Right atrium auricular region (tissue), 2 donors: ENCODE data around the gene MAGI1. TPM values are rescaled to one million over a fixed set of nuclear protein-coding genes. Genes with fewer than 3 reads are reported as not detected.

Experiments used
- DNase-seq: peaks from one replicate; pipeline ENCODE4 v3.0.0-alpha.2; 2019; ENCODE audit warnings: low spot score
- H3K27ac ChIP-seq, 2 donors: fragments of 200-600 bp; sonication (generic); 1 replicate in 1 of 2; 2 replicates in 1 of 2; pipeline ENCODE4 v1.5.1; 2016 to 2019
- H3K27me3 ChIP-seq, 2 donors: fragments of 200-600 bp; sonication (generic); one replicate each; pipeline versions ENCODE4 v1.5.1 to v1.6.0; 2017 to 2019
- H3K36me3 ChIP-seq: fragments of 200-600 bp; sonication (generic); one replicate; pipeline ENCODE4 v1.5.1; 2016
- H3K4me1 ChIP-seq, 2 donors: fragments of 200-600 bp; sonication (generic); one replicate each; pipeline versions ENCODE4 v1.5.1 to v1.6.0; 2017 to 2019
- H3K4me3 ChIP-seq, 2 donors: fragments of 200-600 bp; sonication (generic); 1 replicate in 1 of 2; 2 replicates in 1 of 2; pipeline ENCODE4 v1.5.1; 2017 to 2019; ENCODE audit warnings: mild to moderate bottlenecking in 1 of 2, moderate library complexity in 1 of 2
- H3K9me3 ChIP-seq, 2 donors: fragments of 200-600 bp; sonication (generic); one replicate each; pipeline ENCODE4 v1.5.1; 2019
- total RNA-seq, 2 donors: library from RNA; depleted of rRNA; stranded (reverse); fragments of >200 nt; gene quantifications; one replicate each; pipeline ENCODE4 v1.1.0, GENCODE V29; 2016
- TF ChIP-seq, protein P1 (sequence below), 2 donors: fragments of 200-600 bp; sonication (generic); IDR thresholded peaks; one replicate each; pipeline ENCODE4 v1.5.1; 2019; ENCODE audit warnings: antibody characterized with exemption in 2 of 2

MAGI1 gene
- total RNA-seq, 2 donors from 2014 or later: 28.5 to 34.8 TPM

- Histone ChIP-seq H3K4me3 (no peak overlapping the region), H3K36me3 (no peaks in the 10 kb centered on the region), H3K27ac (no peak overlapping the region), H3K9me3 (no peaks in the 10 kb centered on the region), H3K4me1 (peaks cover 0 to 6% of the 10 kb centered on the region in 2 donors), H3K27me3 (no peaks in the 10 kb centered on the region)
- TF ChIP-seq, protein P1, sequence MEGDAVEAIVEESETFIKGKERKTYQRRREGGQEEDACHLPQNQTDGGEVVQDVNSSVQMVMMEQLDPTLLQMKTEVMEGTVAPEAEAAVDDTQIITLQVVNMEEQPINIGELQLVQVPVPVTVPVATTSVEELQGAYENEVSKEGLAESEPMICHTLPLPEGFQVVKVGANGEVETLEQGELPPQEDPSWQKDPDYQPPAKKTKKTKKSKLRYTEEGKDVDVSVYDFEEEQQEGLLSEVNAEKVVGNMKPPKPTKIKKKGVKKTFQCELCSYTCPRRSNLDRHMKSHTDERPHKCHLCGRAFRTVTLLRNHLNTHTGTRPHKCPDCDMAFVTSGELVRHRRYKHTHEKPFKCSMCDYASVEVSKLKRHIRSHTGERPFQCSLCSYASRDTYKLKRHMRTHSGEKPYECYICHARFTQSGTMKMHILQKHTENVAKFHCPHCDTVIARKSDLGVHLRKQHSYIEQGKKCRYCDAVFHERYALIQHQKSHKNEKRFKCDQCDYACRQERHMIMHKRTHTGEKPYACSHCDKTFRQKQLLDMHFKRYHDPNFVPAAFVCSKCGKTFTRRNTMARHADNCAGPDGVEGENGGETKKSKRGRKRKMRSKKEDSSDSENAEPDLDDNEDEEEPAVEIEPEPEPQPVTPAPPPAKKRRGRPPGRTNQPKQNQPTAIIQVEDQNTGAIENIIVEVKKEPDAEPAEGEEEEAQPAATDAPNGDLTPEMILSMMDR (IDR thresholded peaks at IDR 0.05): no peak
- no peak for DNase-seq
These were observed 113.3 kb downstream of the MAGI1 start for GRCh38 chr3:65925254-65925954.

DNA sequence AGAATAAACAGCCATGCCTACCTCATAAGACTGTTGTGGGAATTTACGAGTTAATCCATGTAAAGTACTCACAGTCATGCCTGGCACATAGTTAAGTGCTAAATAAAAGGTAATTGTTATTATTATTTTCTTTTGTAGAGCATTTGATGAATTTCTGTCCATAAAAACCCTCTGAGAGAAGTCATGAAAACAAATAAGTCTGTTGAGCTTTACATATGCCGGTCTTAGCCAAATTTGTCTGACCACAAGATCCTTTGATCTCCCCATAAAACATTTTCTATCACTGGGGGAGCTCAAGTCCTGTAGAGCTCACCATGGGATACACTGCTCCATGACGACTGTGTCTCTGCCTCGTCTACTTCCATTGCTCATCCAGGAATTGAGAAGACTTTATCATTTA lies 114.0 kb downstream of the MAGI1 start:
- DNase-seq: no peak
- no peak overlapping the region for H3K4me3 ChIP-seq
- no peaks in the 10 kb centered on the region for H3K36me3 ChIP-seq
- H3K4me1 ChIP-seq: peaks cover 0 to 6% of the 10 kb centered on the region in 2 donors
- no peaks in the 10 kb centered on the region for H3K27me3 ChIP-seq
- no peak overlapping the region for H3K27ac ChIP-seq
- TF ChIP-seq, protein P1 (IDR thresholded peaks at IDR 0.05): no peak
- H3K9me3 ChIP-seq: no peaks in the 10 kb centered on the region

DNA sequence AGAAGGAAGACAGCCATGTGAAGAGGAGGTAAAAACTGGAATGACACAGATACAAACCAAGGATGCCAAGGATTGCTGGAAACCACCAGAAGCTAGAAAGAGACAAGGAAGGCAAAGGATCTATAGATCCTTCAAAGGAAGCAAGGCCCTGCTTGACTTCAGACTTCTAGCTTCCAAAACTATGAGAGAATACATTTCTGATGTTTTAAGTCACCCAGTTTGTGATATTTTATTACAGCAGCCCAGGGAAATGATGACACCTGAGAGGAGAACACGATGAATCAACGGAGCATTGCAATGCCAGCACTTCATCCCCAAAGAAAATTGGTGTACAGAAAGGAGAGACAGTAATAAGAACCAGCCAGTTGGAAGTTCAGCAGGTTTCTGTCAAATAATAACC lies 116.3 kb downstream of the MAGI1 start:
- no peak for DNase-seq
- TF ChIP-seq, protein P1 (IDR thresholded peaks at IDR 0.05): no peak

GRCh38 chr3:65919826-65920225 lies 118.9 kb downstream of the MAGI1 start:
- Histone ChIP-seq H3K36me3 (no peaks in the 10 kb centered on the region), H3K27me3 (no peaks in the 10 kb centered on the region), H3K27ac (no peak overlapping the region), H3K4me3 (no peak overlapping the region), H3K4me1 (peaks cover 0 to 6% of the 10 kb centered on the region in 2 donors), H3K9me3 (peaks cover 0 to 11% of the 10 kb centered on the region in 2 donors)
- DNase-seq: no peak
- TF ChIP-seq, protein P1 (IDR thresholded peaks at IDR 0.05): no peak

More for the DNA sequence above, 116.3 kb downstream of the MAGI1 start:
- peaks cover 0 to 6% of the 10 kb centered on the region in 2 donors for H3K4me1 ChIP-seq
- peaks cover 0 to 7% of the 10 kb centered on the region in 2 donors for H3K9me3 ChIP-seq
- no peak overlapping the region for H3K27ac ChIP-seq
- no peaks in the 10 kb centered on the region for H3K27me3 ChIP-seq
- H3K36me3 ChIP-seq: no peaks in the 10 kb centered on the region
- H3K4me3 ChIP-seq: no peak overlapping the region

DNA sequence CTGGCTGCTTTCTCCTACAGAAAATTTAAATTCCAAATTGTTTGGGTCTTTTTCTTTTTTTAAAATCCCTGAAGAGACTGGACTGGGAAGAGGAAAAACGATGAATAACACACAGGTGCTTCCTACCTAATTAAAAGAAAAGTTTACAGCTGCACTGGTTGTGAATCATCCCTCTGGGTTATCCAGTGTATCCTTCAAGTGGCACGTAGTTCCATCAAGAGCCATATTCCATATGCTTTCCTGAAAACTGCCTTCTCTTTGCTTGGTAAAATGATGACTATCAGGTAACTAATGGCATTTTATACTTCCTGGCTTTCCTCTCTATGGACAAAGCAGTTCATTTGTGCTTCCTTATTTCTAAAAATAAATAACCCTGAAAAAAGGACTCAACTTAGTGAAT lies 123.2 kb downstream of the MAGI1 start:
- H3K36me3 ChIP-seq: no peaks in the 10 kb centered on the region
- DNase-seq: no peak
- H3K9me3 ChIP-seq: peaks cover 0 to 11% of the 10 kb centered on the region in 2 donors
- no peak overlapping the region for H3K27ac ChIP-seq
- no peaks in the 10 kb centered on the region for H3K4me1 ChIP-seq
- no peak overlapping the region for H3K4me3 ChIP-seq
- TF ChIP-seq, protein P1 (IDR thresholded peaks at IDR 0.05): no peak
- no peaks in the 10 kb centered on the region for H3K27me3 ChIP-seq
